GM19351 (cell line): ENCODE measurements around the gene TASL.
"Not testable (repeated sequence)": the region's sequence is repeated elsewhere in the genome, so short reads cannot be mapped to it uniquely, and the experiment has no call there.

Experiments
- ATAC-seq: cut with Tn5 transposase; IDR thresholded peaks from one replicate; pipeline ENCODE4 v1.9.1; 2021; ENCODE audit warnings: mild to moderate bottlenecking, moderate library complexity; ENCODE audit not compliant: unreplicated experiment

The TASL gene

GRCh38 chrX:30580641-30581040 is 3.1 kb upstream of the TASL start:
- no peak for ATAC-seq

GRCh38 chrX:30576881-30577280 is 685 bp downstream of the TASL start:
- no peak for ATAC-seq

- ATAC-seq: no peak
Measured at GRCh38 chrX:30573125-30573524, 4.4 kb downstream of the TASL start.

GRCh38 chrX:30572678-30573077 is 4.9 kb downstream of the TASL start:
- no peak for ATAC-seq

GRCh38 chrX:30572004-30572403 is 5.6 kb downstream of the TASL start:
- ATAC-seq: no peak

- ATAC-seq: no peak
Measured at GRCh38 chrX:30570505-30570904, 7.1 kb downstream of the TASL start.

GRCh38 chrX:30568136-30568535 is 9.4 kb downstream of the TASL start:
- peak; percentile 67 for ATAC-seq

- ATAC-seq: not testable (repeated sequence)
Measured at GRCh38 chrX:30563070-30563469, 14.5 kb downstream of the TASL start.

- ATAC-seq: no peak
Measured at GRCh38 chrX:30561191-30561590, 16.4 kb downstream of the TASL start.

GRCh38 chrX:30538271-30538670 is 39.3 kb downstream of the TASL start:
- ATAC-seq: peak; percentile 82

- ATAC-seq: no peak
Measured at GRCh38 chrX:30533835-30534234, 43.7 kb downstream of the TASL start.

- no peak for ATAC-seq
Measured at GRCh38 chrX:30533266-30533665, 44.3 kb downstream of the TASL start.

- no peak for ATAC-seq
Measured at GRCh38 chrX:30530606-30531005, 47.0 kb downstream of the TASL start.

- no peak for ATAC-seq
Measured at GRCh38 chrX:30525732-30526131, 51.8 kb downstream of the TASL start.

GRCh38 chrX:30521440-30522182 is 56.0 kb downstream of the TASL start:
- no peak for ATAC-seq

- ATAC-seq: peak; percentile 73
Measured at GRCh38 chrX:30513284-30513683, 64.3 kb downstream of the TASL start.
